GM13977 (cell line): ENCODE measurements around the gene DRC7.

Experiments used
- DNase-seq: peaks from one replicate; pipeline ENCODE4 v3.0.0; 2012; ENCODE audit warnings: low spot score
- in situ Hi-C: fragments of 300-500 bp; cut with MboI; formaldehyde crosslinking; loops from one replicate; pipeline ENCODE4 v1.12.0; 2022; ENCODE audit warnings: low sequenced_read_pairs, low pct_unique_long_range_greater_than_20kb, mixed read lengths, inconsistent platforms; ENCODE audit not compliant: unreplicated experiment
- TF ChIP-seq, protein P1 (sequence below): IDR thresholded peaks from 2 replicates; pipeline ENCODE4 v1.5.1; 2012; ENCODE audit warnings: mild to moderate bottlenecking, control low read depth; ENCODE audit not compliant: insufficient read depth; ENCODE audit errors: extremely low read depth, missing control alignments

The DRC7 gene, protein sequence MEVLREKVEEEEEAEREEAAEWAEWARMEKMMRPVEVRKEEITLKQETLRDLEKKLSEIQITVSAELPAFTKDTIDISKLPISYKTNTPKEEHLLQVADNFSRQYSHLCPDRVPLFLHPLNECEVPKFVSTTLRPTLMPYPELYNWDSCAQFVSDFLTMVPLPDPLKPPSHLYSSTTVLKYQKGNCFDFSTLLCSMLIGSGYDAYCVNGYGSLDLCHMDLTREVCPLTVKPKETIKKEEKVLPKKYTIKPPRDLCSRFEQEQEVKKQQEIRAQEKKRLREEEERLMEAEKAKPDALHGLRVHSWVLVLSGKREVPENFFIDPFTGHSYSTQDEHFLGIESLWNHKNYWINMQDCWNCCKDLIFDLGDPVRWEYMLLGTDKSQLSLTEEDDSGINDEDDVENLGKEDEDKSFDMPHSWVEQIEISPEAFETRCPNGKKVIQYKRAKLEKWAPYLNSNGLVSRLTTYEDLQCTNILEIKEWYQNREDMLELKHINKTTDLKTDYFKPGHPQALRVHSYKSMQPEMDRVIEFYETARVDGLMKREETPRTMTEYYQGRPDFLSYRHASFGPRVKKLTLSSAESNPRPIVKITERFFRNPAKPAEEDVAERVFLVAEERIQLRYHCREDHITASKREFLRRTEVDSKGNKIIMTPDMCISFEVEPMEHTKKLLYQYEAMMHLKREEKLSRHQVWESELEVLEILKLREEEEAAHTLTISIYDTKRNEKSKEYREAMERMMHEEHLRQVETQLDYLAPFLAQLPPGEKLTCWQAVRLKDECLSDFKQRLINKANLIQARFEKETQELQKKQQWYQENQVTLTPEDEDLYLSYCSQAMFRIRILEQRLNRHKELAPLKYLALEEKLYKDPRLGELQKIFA

DNA sequence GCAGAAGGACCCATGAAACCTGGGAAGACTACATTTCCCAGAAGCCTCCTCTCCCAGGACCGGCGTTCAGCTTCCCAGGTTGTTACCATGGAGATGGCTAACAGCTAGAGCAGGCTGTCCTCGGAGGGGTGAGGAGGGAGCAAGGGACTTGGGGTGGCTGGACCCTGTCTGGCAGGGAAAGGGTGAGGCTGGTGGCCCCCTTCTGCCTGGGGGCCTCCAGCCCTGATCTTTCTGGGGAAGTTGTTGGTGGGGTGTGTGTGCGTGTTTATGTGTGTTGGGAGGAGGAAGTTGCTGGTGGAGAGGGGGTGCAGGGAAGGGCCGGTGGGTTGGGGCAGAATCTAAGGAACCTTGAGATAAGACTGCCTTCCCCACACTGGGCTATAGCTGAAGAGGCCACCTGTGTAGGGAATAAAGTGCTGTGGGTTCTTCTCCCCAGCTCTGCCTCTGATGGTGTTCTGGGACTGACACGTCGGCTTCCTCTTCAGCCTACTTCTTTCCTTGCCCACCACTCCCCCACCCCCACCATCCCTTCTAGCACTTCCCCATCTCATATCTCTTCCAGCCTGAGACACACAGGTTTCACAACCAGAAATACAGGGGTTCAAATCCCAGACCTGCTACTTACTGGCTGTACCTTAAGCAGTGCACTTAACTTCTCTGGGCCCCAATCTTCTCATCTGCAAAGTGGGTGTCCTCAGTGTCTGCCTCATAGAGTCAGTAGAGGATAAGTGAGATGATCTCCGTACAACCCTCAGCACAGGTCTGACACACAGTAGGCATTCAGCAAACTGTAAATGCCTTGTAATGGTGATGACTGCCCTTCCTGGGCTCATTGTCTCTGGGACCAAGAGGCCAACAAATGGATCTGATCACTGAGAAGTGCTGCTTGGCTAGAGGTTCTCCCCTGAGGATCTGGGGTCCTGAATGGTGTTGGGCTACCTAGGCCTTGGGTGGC lies at the start of gene DRC7:
Gene DRC7, plus strand, starts transcription at position 82 of the 955 bp plus-strand sequence. CDS start 3,144 bp downstream, outside the sequence.
- peak; percentile 75 for DNase-seq
- in situ Hi-C loops: no loop called here
- TF ChIP-seq, protein P1, sequence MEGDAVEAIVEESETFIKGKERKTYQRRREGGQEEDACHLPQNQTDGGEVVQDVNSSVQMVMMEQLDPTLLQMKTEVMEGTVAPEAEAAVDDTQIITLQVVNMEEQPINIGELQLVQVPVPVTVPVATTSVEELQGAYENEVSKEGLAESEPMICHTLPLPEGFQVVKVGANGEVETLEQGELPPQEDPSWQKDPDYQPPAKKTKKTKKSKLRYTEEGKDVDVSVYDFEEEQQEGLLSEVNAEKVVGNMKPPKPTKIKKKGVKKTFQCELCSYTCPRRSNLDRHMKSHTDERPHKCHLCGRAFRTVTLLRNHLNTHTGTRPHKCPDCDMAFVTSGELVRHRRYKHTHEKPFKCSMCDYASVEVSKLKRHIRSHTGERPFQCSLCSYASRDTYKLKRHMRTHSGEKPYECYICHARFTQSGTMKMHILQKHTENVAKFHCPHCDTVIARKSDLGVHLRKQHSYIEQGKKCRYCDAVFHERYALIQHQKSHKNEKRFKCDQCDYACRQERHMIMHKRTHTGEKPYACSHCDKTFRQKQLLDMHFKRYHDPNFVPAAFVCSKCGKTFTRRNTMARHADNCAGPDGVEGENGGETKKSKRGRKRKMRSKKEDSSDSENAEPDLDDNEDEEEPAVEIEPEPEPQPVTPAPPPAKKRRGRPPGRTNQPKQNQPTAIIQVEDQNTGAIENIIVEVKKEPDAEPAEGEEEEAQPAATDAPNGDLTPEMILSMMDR: no peak

DNA sequence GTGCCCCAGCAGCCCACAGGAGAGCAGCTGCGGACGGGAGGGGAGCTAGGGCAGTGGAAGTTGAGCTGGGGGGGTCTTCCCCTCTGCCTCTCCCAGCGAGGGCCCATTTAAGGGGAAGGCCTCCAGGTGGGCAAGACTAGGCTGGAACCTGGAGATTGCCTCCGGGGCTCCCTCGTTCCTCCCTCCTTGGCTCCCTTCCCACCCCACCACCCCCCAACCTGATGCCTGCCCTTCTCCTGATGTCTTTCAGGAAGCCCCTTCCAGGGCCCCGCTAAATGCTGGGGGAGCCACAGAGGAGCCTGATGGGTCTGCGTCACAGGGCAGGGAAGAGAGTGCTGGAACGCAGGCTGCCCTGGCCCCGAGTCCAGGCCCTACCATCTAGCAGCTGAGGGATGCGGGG lies 49.4 kb upstream of the DRC7 start:
- in situ Hi-C loops: loop anchor here (5.0 kb wide), 1 partner anchor 58 kb away; no protein-coding TSS in a partner anchor
- no peak for DNase-seq
- TF ChIP-seq, protein P1: no peak

DNA sequence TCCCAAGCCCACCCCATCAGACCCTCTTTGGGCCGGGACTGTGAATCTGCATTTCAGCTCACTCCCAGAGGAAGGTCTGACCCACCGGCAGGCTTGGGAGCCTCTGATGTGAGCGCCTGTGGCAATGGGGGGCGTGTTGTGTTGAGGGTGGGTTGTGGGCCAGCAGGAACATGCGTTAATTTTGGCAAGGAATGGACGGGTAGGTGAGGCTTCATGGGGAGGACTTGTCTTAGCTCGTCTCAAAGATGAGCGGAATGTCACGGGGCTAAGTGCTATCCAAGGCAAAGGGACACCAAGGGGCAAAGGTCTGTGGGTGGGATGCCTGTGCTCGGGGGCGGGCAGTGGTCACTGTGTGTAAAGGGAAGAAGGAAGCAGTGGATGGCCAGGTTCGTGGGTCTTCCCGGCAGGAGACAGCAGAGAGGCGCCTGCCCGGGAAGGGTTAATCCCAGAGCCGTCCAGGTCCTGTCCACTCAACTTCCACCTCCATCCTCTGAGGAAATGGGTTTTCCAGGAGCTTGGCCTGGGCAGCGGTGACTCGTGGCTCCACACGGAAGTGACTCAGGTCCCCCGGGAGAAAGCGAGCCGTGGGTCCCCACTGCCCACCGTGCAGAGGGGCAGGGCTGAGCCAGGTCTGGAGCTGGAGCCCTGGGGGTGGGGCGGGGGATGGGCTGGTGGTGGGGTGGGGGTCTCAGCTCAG lies 48.8 kb upstream of the DRC7 start:
- no peak for DNase-seq
- in situ Hi-C loops: loop anchor here (5.0 kb wide), 1 partner anchor 59 kb away; no protein-coding TSS in a partner anchor
- TF ChIP-seq, protein P1: no peak

DNA sequence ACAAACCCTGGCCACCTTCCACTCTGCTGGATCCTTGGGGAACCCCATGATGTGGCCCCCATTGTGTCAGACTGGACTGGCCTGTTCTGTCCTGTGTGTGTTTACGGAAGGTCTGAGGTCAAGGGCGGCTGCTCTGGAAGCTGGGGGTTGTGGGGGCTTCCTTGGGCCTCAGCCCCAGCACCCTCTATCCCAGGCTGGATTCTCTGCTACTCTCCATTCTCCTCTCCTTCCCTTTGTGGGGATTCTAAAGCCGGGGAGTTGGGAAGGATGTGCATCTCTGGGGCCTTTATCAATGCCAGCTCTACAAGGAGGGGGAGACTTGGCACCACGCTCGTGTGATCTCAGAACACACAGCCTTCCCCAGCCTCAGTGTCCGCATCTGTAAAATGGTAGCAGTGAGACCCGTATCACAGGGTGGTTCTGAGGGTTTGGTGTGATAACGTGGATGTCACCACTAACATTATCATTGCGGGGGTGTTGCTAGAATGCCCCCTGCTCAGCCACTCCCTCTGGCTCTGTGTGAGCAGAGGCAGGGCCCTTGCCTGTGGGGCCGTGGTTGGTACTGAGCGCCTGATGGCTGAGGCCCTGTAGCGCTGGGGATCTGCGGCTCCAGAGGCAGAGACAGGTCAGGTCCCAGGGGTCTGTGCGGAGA lies 48.1 kb upstream of the DRC7 start:
- TF ChIP-seq, protein P1: no peak
- in situ Hi-C loops: loop anchor here (5.0 kb wide), 1 partner anchor 59 kb away; no protein-coding TSS in a partner anchor
- DNase-seq: no peak

DNA sequence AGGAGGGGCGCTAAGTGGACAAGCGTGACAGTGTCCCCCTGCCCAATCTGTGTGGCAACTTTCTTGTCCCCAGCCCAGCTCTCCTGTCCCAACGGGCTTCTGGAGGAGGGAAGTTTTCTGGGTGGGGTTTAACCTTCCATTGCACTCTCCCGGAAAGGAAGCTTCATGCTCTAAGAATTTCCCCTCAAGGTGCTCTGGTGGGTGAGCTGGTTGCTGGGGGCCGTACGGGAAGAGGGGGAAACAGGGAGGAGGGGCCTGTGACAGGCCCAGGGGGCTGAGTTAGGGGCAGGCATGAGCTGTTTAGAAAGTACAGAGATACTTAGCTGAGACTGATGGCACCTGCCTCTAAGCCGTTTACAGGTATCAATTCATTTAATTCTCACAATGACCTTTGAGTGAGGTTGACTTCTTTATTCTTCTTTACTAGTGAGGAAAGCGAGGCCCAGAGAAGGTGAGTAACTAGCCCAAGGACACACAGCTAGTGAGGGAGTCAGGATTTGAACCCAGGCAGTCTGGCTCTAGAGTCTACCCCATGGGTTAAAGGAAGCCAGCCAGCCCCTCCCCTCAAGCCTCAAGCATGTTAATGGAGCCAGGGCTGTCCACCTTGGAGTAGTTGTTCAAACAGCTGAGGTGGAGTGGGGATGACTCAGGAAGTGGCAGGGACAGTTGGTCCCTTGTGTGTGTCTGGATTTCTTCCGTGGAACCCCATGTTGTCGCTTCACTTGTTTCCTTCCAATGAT lies 47.3 kb upstream of the DRC7 start:
- in situ Hi-C loops: loop anchor here (5.0 kb wide), 1 partner anchor 60 kb away; no protein-coding TSS in a partner anchor
- TF ChIP-seq, protein P1: no peak
- DNase-seq: no peak
